Measurements from ENCODE around the gene EIF6.

The EIF6 gene

GRCh38 chr20:35300469-35301262, 16.1 kb upstream of the EIF6 start:
- Histone ChIP-seq H3K4me1 (ENCODE audit: insufficient read depth, low read length) (peaks cover 31% of the 10 kb centered on the region), H3K9me3 (ENCODE audit: low read length) (no peaks in the 10 kb centered on the region), H3K36me3 (ENCODE audit: insufficient read depth, low read length) (no peaks in the 10 kb centered on the region), H3K27ac (ENCODE audit: low read depth, low read length) (no peak overlapping the region), H3K4me3 (ENCODE audit: low read depth in 1 of 2, low read length in 2 of 2) (no peak overlapping the region), H3K9ac (ENCODE audit: low read length) (no peak overlapping the region), H3K27me3 (ENCODE audit: control insufficient read depth in 1 of 2, insufficient read depth in 2 of 2, low read length in 2 of 2) (peaks cover 0 to 5% of the 10 kb centered on the region in 2 donors)

- peaks cover 0 to 5% of the 10 kb centered on the region in 2 donors for H3K27me3 ChIP-seq (ENCODE audit: control insufficient read depth in 1 of 2, insufficient read depth in 2 of 2, low read length in 2 of 2)
Observed at GRCh38 chr20:35299780-35300179, 15.2 kb upstream of the EIF6 start.

GRCh38 chr20:35298264-35298663, 13.7 kb upstream of the EIF6 start:
- Histone ChIP-seq H3K4me1 (ENCODE audit: insufficient read depth, low read length) (peaks cover 17% of the 10 kb centered on the region), H3K27ac (ENCODE audit: low read depth, low read length) (no peak overlapping the region), H3K36me3 (ENCODE audit: insufficient read depth, low read length) (no peaks in the 10 kb centered on the region), H3K27me3 (ENCODE audit: control insufficient read depth in 1 of 2, insufficient read depth in 2 of 2, low read length in 2 of 2) (peaks cover 0 to 12% of the 10 kb centered on the region in 2 donors), H3K9ac (ENCODE audit: low read length) (no peak overlapping the region), H3K9me3 (ENCODE audit: low read length) (no peaks in the 10 kb centered on the region), H3K4me3 (ENCODE audit: low read depth in 1 of 2, low read length in 2 of 2) (no peak overlapping the region)

More at GRCh38 chr20:35299780-35300179, 15.2 kb upstream of the EIF6 start:
- no peaks in the 10 kb centered on the region for H3K36me3 ChIP-seq (ENCODE audit: insufficient read depth, low read length)
- H3K27ac ChIP-seq (ENCODE audit: low read depth, low read length): no peak overlapping the region
- no peak overlapping the region for H3K4me3 ChIP-seq (ENCODE audit: low read depth in 1 of 2, low read length in 2 of 2)
- peaks cover 28% of the 10 kb centered on the region for H3K4me1 ChIP-seq (ENCODE audit: insufficient read depth, low read length)
- no peak overlapping the region for H3K9ac ChIP-seq (ENCODE audit: low read length)
- H3K9me3 ChIP-seq (ENCODE audit: low read length): no peaks in the 10 kb centered on the region

GRCh38 chr20:35297740-35298139, 13.2 kb upstream of the EIF6 start:
- H3K4me3 ChIP-seq (ENCODE audit: low read depth in 1 of 2, low read length in 2 of 2): no peak overlapping the region
- H3K27ac ChIP-seq (ENCODE audit: low read depth, low read length): no peak overlapping the region
- H3K9ac ChIP-seq (ENCODE audit: low read length): no peak overlapping the region
- H3K36me3 ChIP-seq (ENCODE audit: insufficient read depth, low read length): no peaks in the 10 kb centered on the region
- H3K27me3 ChIP-seq (ENCODE audit: control insufficient read depth in 1 of 2, insufficient read depth in 2 of 2, low read length in 2 of 2): peaks cover 0 to 12% of the 10 kb centered on the region in 2 donors
- peaks cover 11% of the 10 kb centered on the region for H3K4me1 ChIP-seq (ENCODE audit: insufficient read depth, low read length)
- no peaks in the 10 kb centered on the region for H3K9me3 ChIP-seq (ENCODE audit: low read length)

- H3K4me1 ChIP-seq (ENCODE audit: insufficient read depth, low read length): peaks cover 6% of the 10 kb centered on the region
- H3K27me3 ChIP-seq (ENCODE audit: control insufficient read depth in 1 of 2, insufficient read depth in 2 of 2, low read length in 2 of 2): peaks cover 0 to 12% of the 10 kb centered on the region in 2 donors
- no peak overlapping the region for H3K27ac ChIP-seq (ENCODE audit: low read depth, low read length)
- H3K36me3 ChIP-seq (ENCODE audit: insufficient read depth, low read length): no peaks in the 10 kb centered on the region
- H3K9me3 ChIP-seq (ENCODE audit: low read length): no peaks in the 10 kb centered on the region
- no peak overlapping the region for H3K4me3 ChIP-seq (ENCODE audit: low read depth in 1 of 2, low read length in 2 of 2)
- H3K9ac ChIP-seq (ENCODE audit: low read length): no peak overlapping the region
Observed at GRCh38 chr20:35297155-35297554, 12.6 kb upstream of the EIF6 start.

GRCh38 chr20:35296101-35296554, 11.6 kb upstream of the EIF6 start:
- no peaks in the 10 kb centered on the region for H3K9me3 ChIP-seq (ENCODE audit: low read length)
- H3K27ac ChIP-seq (ENCODE audit: low read depth, low read length): no peak overlapping the region
- no peak overlapping the region for H3K4me3 ChIP-seq (ENCODE audit: low read depth in 1 of 2, low read length in 2 of 2)
- no peaks in the 10 kb centered on the region for H3K4me1 ChIP-seq (ENCODE audit: insufficient read depth, low read length)
- no peak overlapping the region for H3K9ac ChIP-seq (ENCODE audit: low read length)
- peaks cover 0 to 12% of the 10 kb centered on the region in 2 donors for H3K27me3 ChIP-seq (ENCODE audit: control insufficient read depth in 1 of 2, insufficient read depth in 2 of 2, low read length in 2 of 2)
- H3K36me3 ChIP-seq (ENCODE audit: insufficient read depth, low read length): no peaks in the 10 kb centered on the region

GRCh38 chr20:35295674-35296073, 11.1 kb upstream of the EIF6 start:
- peaks cover 0 to 12% of the 10 kb centered on the region in 2 donors for H3K27me3 ChIP-seq (ENCODE audit: control insufficient read depth in 1 of 2, insufficient read depth in 2 of 2, low read length in 2 of 2)
- no peaks in the 10 kb centered on the region for H3K4me1 ChIP-seq (ENCODE audit: insufficient read depth, low read length)
- no peak overlapping the region for H3K27ac ChIP-seq (ENCODE audit: low read depth, low read length)
- H3K9ac ChIP-seq (ENCODE audit: low read length): no peak overlapping the region
- no peak overlapping the region for H3K4me3 ChIP-seq (ENCODE audit: low read depth in 1 of 2, low read length in 2 of 2)
- no peaks in the 10 kb centered on the region for H3K36me3 ChIP-seq (ENCODE audit: insufficient read depth, low read length)
- no peaks in the 10 kb centered on the region for H3K9me3 ChIP-seq (ENCODE audit: low read length)

- peaks cover 0 to 12% of the 10 kb centered on the region in 2 donors for H3K27me3 ChIP-seq (ENCODE audit: control insufficient read depth in 1 of 2, insufficient read depth in 2 of 2, low read length in 2 of 2)
Observed at GRCh38 chr20:35295058-35295457, 10.5 kb upstream of the EIF6 start.

GRCh38 chr20:35294293-35294685, 9.7 kb upstream of the EIF6 start:
- Histone ChIP-seq H3K9ac (ENCODE audit: low read length) (no peak overlapping the region), H3K9me3 (ENCODE audit: low read length) (no peaks in the 10 kb centered on the region), H3K27me3 (ENCODE audit: control insufficient read depth in 1 of 2, insufficient read depth in 2 of 2, low read length in 2 of 2) (peaks cover 0 to 12% of the 10 kb centered on the region in 2 donors), H3K27ac (ENCODE audit: low read depth, low read length) (no peak overlapping the region), H3K4me1 (ENCODE audit: insufficient read depth, low read length) (no peaks in the 10 kb centered on the region), H3K4me3 (ENCODE audit: low read depth in 1 of 2, low read length in 2 of 2) (no peak overlapping the region), H3K36me3 (ENCODE audit: insufficient read depth, low read length) (no peaks in the 10 kb centered on the region)

More at GRCh38 chr20:35295058-35295457, 10.5 kb upstream of the EIF6 start:
- H3K36me3 ChIP-seq (ENCODE audit: insufficient read depth, low read length): no peaks in the 10 kb centered on the region
- no peaks in the 10 kb centered on the region for H3K9me3 ChIP-seq (ENCODE audit: low read length)
- no peak overlapping the region for H3K9ac ChIP-seq (ENCODE audit: low read length)
- H3K27ac ChIP-seq (ENCODE audit: low read depth, low read length): no peak overlapping the region
- H3K4me1 ChIP-seq (ENCODE audit: insufficient read depth, low read length): no peaks in the 10 kb centered on the region
- H3K4me3 ChIP-seq (ENCODE audit: low read depth in 1 of 2, low read length in 2 of 2): no peak overlapping the region

GRCh38 chr20:35293303-35294292, 9.0 kb upstream of the EIF6 start:
- H3K27ac ChIP-seq (ENCODE audit: low read depth, low read length): no peak overlapping the region
- H3K9me3 ChIP-seq (ENCODE audit: low read length): no peaks in the 10 kb centered on the region
- no peaks in the 10 kb centered on the region for H3K36me3 ChIP-seq (ENCODE audit: insufficient read depth, low read length)
- H3K9ac ChIP-seq (ENCODE audit: low read length): no peak overlapping the region
- H3K4me1 ChIP-seq (ENCODE audit: insufficient read depth, low read length): no peaks in the 10 kb centered on the region
- peaks cover 0 to 12% of the 10 kb centered on the region in 2 donors for H3K27me3 ChIP-seq (ENCODE audit: control insufficient read depth in 1 of 2, insufficient read depth in 2 of 2, low read length in 2 of 2)
- no peak overlapping the region for H3K4me3 ChIP-seq (ENCODE audit: low read depth in 1 of 2, low read length in 2 of 2)
